GM12878 (cell line): ENCODE measurements around the gene OPN4.

Experiments
- CBX3 ChIP-seq: fragments of 200-600 bp; sonication (generic); IDR thresholded peaks from 2 replicates; pipeline ENCODE4 v1.6.1; 2016; ENCODE audit warnings: low read depth, borderline replicate concordance
- CTCF ChIP-seq, 3 experiments: IDR thresholded peaks in 2 of 3; conservative IDR thresholded peaks in 1 of 3; 2 replicates each; pipeline ENCODE4 v1.5.1; 2011; ENCODE audit warnings: low read depth in 3 of 3, low read length in 3 of 3, mild to moderate bottlenecking in 3 of 3, control low read depth in 2 of 3, moderate library complexity in 2 of 3, inconsistent platforms in 1 of 3, mixed read lengths in 1 of 3; ENCODE audit not compliant: control insufficient read depth in 2 of 3, insufficient read depth in 1 of 3; ENCODE audit errors: extremely low read depth in 1 of 3
- ESRRA ChIP-seq: IDR thresholded peaks from 2 replicates; pipeline ENCODE4 v1.6.1; 2012; ENCODE audit warnings: mild to moderate bottlenecking, low read length, improper control_type of control experiment
- ETV6 ChIP-seq, 2 experiments: fragments of 450-650 bp in 1 of 2; IDR thresholded peaks in 1 of 2; conservative IDR thresholded peaks in 1 of 2; 2 replicates each; pipeline ENCODE4 v1.6.1; 2014; ENCODE audit warnings: antibody characterized with exemption in 1 of 2, borderline replicate concordance in 1 of 2, low read depth in 1 of 2, mild to moderate bottlenecking in 1 of 2, moderate library complexity in 1 of 2
- FOS ChIP-seq: IDR thresholded peaks from 3 replicates; pipeline ENCODE4 v1.6.1; 2011; ENCODE audit warnings: borderline replicate concordance; ENCODE audit not compliant: insufficient read length; ENCODE audit errors: extremely low read depth
- MXI1 ChIP-seq: fragments of 150-350 bp; IDR thresholded peaks from 2 replicates; pipeline ENCODE4 v1.6.1; 2011; ENCODE audit warnings: low read depth, mild to moderate bottlenecking, inconsistent platforms, low read length, improper control_type of control experiment
- MYC ChIP-seq: IDR thresholded peaks from 2 replicates; pipeline ENCODE4 v1.6.1; 2011; ENCODE audit warnings: mild to moderate bottlenecking, low read length, moderate library complexity, inconsistent platforms; ENCODE audit not compliant: insufficient read depth, insufficient replicate concordance, insufficient read length, severe bottlenecking
- NFIC ChIP-seq: IDR thresholded peaks from 2 replicates; pipeline ENCODE4 v1.6.1; 2012; ENCODE audit warnings: low read depth, mild to moderate bottlenecking, inconsistent platforms, low read length, moderate library complexity
- POLR2A ChIP-seq: IDR thresholded peaks from 2 replicates; pipeline ENCODE4 v1.6.1; 2011; ENCODE audit warnings: low read depth, mild to moderate bottlenecking, low read length
- POLR2AphosphoS5 ChIP-seq: IDR thresholded peaks from 2 replicates; pipeline ENCODE4 v1.6.1; 2011; ENCODE audit warnings: mild to moderate bottlenecking, low read length, inconsistent platforms
- RCOR1 ChIP-seq: conservative IDR thresholded peaks from 2 replicates; pipeline ENCODE4 v1.6.1; 2012; ENCODE audit warnings: low read depth, low read length, improper control_type of control experiment
- TCF12 ChIP-seq: IDR thresholded peaks from 2 replicates; pipeline ENCODE4 v1.6.1; 2011; ENCODE audit warnings: low read depth, mild to moderate bottlenecking, low read length

DNA sequence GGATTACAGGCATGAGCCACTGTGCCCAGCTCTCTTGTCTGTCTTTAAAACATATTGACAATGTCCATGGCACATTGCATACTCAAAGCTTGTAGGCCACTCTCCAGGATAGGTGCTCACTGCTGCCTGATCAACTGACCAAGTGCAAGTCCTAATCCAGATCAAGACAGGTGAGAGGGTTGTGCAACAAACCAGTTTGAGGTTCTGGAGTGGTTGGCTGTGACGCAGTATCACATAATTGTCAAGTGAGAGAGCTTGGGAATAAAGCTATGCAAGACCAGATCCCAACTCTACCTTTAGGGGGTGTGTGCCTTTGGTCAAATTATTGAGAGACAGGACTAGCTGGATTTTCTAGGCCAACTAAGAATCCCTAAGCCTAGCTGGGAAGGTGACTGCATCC is 43.0 kb upstream of the OPN4 start:
- TF ChIP-seq ETV6 (conservative IDR thresholded peaks at IDR 0.05 in 1 of 2, IDR thresholded peaks at IDR 0.05 in 1 of 2; ENCODE audit: borderline replicate concordance in 1 of 2, low read depth in 1 of 2) = no peak
- no peak for TF ChIP-seq MYC
- no peak for TF ChIP-seq CTCF (IDR thresholded peaks at IDR 0.05 in 2 of 3, conservative IDR thresholded peaks at IDR 0.05 in 1 of 3; ENCODE audit: control insufficient read depth in 2 of 3, extremely low read depth in 1 of 3, insufficient read depth in 1 of 3, low read depth in 3 of 3, low read length in 3 of 3)
- no peak for TF ChIP-seq FOS
- no peak for TF ChIP-seq POLR2AphosphoS5
- TF ChIP-seq RCOR1 = no peak
- TF ChIP-seq MXI1 = no peak
- TF ChIP-seq TCF12 = no peak
- no peak for TF ChIP-seq POLR2A
- no peak for TF ChIP-seq CBX3
- no peak for TF ChIP-seq ESRRA
- no peak for TF ChIP-seq NFIC
